SU-DHL-6 (cell line): ENCODE data around the gene UBASH3B.

Source experiments
- EZH2phosphoT487 ChIP-seq: fragments of 200-600 bp; sonication (generic), shearing (Covaris generic); conservative IDR thresholded peaks from 2 replicates; pipeline ENCODE4 v1.6.1; 2018; ENCODE audit warnings: mild to moderate bottlenecking, antibody characterized with exemption, low read length, moderate library complexity, mixed read lengths
- TF ChIP-seq, protein P1 (sequence below): fragments of 200-600 bp; sonication (generic); IDR thresholded peaks from one replicate; pipeline ENCODE4 v1.5.1; 2017; ENCODE audit warnings: antibody characterized with exemption, mild to moderate bottlenecking, low read length, moderate library complexity; ENCODE audit not compliant: insufficient read depth, poor library complexity, severe bottlenecking

DNA sequence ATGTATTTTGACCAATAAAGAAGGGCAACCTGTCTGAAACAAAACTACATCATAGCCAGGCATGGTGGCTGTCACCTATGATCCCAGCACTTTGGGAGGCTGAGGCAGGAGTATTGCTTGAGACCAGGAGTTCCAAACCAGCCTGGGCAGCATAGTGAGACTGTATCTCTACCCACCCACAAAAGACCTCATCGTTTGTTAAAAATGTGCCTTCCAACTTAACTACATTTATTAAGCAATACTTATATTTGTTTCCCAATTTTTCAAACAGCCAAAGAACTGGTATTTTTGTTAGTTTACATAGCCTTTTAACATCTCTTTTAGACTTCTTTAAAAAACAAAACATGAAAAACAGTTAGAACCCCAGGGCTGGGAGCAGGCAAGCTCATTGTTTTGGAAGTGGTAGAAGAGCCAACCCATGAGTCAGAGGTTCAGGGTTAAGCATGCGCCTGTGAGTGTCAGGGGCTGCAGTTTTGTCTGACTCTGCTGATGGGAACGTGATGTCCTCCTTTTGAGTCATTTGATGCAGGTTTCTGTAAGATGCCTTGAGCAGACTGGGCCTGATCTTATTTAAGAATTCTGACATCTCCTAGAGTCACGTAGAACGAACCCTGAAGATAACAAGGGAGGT lies 128.9 kb downstream of the UBASH3B start:
- TF ChIP-seq, protein P1, sequence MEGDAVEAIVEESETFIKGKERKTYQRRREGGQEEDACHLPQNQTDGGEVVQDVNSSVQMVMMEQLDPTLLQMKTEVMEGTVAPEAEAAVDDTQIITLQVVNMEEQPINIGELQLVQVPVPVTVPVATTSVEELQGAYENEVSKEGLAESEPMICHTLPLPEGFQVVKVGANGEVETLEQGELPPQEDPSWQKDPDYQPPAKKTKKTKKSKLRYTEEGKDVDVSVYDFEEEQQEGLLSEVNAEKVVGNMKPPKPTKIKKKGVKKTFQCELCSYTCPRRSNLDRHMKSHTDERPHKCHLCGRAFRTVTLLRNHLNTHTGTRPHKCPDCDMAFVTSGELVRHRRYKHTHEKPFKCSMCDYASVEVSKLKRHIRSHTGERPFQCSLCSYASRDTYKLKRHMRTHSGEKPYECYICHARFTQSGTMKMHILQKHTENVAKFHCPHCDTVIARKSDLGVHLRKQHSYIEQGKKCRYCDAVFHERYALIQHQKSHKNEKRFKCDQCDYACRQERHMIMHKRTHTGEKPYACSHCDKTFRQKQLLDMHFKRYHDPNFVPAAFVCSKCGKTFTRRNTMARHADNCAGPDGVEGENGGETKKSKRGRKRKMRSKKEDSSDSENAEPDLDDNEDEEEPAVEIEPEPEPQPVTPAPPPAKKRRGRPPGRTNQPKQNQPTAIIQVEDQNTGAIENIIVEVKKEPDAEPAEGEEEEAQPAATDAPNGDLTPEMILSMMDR: no peak
- no peak for TF ChIP-seq EZH2phosphoT487
